Activated CD8-positive, alpha-beta T cell treated with anti-CD3 and anti-CD28 coated beads for 36 hours (primary cell): ENCODE measurements around the gene MRPS6. TPM values are rescaled to one million over a fixed set of nuclear protein-coding genes. Genes with fewer than 3 reads are reported as not detected.

Experiments
- ATAC-seq: fragments of 200-7000 bp; cut with Tn5 transposase; one replicate; pipeline ENCODE4 v1.10.0; 2021; ENCODE audit warnings: mild to moderate bottlenecking, moderate library complexity
- CTCF ChIA-PET: fragments of 350-600 bp; sonication (Branson Sonifier 250); formaldehyde crosslinking; loops from one replicate; lab custom pipeline; 2021; ENCODE audit warnings: antibody characterized with exemption; lab: Charles Lee
- POLR2A ChIA-PET: fragments of 350-600 bp; sonication (Branson Sonifier 250); formaldehyde crosslinking; loops from one replicate; lab custom pipeline; 2021; ENCODE audit warnings: antibody characterized with exemption; lab: Charles Lee
- DNase-seq: peaks from one replicate; pipeline ENCODE4 v3.0.0-alpha.2; 2020
- H3K27ac Mint-ChIP-seq: one replicate; pipeline ENCODE4 v1.8.0; 2021; ENCODE audit warnings: mild to moderate bottlenecking, mixed read lengths
- H3K27me3 Mint-ChIP-seq: one replicate; pipeline ENCODE4 v1.8.0; 2021; ENCODE audit warnings: mixed read lengths
- H3K36me3 Mint-ChIP-seq: one replicate; pipeline ENCODE4 v1.8.0; 2021; ENCODE audit warnings: low read depth, mixed read lengths
- H3K4me1 Mint-ChIP-seq: one replicate; pipeline ENCODE4 v1.8.0; 2021; ENCODE audit warnings: low read depth, mixed read lengths
- H3K4me3 Mint-ChIP-seq: one replicate; pipeline ENCODE4 v1.8.0; 2021; ENCODE audit warnings: mild to moderate bottlenecking, moderate library complexity, mixed read lengths
- H3K9me3 Mint-ChIP-seq: one replicate; pipeline ENCODE4 v1.8.0; 2021; ENCODE audit warnings: mixed read lengths
- CTCF ChIP-seq: fragments of 200-600 bp; IDR thresholded peaks from one replicate; pipeline ENCODE4 v1.8.0; 2022; ENCODE audit warnings: antibody characterized with exemption, mild to moderate bottlenecking
- intact Hi-C: fragments of 100-400 bp; cut with micrococcal nuclease; formaldehyde crosslinking; loops from one replicate; pipeline ENCODE4 v1.10.0; 2022
- total RNA-seq, 2 experiments: library from RNA; stranded (reverse); gene quantifications; one replicate each; pipeline ENCODE4 v1.2.3, GENCODE V29; 2021

The MRPS6 gene
- total RNA-seq, 2 experiments from 2014 or later = 93.9 to 95.2 TPM

DNA sequence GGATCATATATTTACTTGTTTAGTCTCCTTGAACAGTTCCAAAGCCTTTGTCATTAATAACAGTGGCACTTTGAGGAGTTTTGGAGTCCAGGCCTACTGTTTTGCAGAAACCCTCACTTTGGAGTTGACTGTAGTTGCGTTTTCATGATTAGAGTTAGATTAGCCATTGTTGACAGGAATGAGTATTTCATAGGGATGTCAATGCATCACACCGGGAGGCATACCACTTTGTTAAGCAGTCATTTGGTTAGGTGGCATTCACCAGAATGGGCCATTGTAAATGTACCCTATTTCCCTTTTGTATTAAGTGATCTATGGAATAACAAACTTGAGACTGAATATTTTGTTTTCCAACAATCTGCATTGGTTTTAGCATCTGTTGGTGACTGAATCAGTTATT is 11.8 kb downstream of the MRPS6 start:
- no peak for DNase-seq
- H3K36me3 Mint-ChIP-seq = peaks cover 51% of the 10 kb centered on the region
- H3K27ac Mint-ChIP-seq = peak overlapping the region; percentile 35
- no peaks in the 10 kb centered on the region for H3K9me3 Mint-ChIP-seq
- no peaks in the 10 kb centered on the region for H3K27me3 Mint-ChIP-seq
- H3K4me3 Mint-ChIP-seq = no peak overlapping the region
- no peak for ATAC-seq
- POLR2A ChIA-PET = interaction anchor here (3.0 kb wide), 1 partner anchor 10 kb away, joined by 13 read pairs; no protein-coding TSS in a partner anchor
- TF ChIP-seq CTCF = no peak
- H3K4me1 Mint-ChIP-seq = peaks cover 60% of the 10 kb centered on the region
- CTCF ChIA-PET = interaction anchor here (6.5 kb wide), 1 partner anchor 161 kb away, joined by 30 read pairs; no protein-coding TSS in a partner anchor
- intact Hi-C loops = no loop called here

DNA sequence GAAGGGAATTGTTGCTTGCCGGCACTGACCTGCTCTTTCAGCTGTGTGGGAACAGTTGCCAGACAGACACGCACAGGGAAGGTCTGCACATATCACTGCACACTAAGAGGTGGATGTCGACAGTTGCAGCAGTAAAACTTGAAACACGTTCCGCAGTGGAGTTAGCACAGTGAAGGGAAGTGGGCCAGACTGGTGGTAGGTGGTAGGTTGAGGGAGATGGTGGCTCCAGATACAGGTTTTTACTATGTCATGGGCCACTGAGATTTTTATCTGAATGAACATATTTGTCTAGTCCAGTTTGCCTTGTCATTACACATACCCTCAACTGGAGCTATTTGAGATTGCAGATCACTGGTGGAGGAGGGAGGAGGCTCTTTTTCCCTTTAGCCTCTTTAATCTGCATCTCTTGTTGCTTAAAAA is 13.5 kb downstream of the MRPS6 start:
- ATAC-seq (peak; percentile 57), DNase-seq (peak; percentile 20)
- Mint-ChIP-seq H3K36me3 (peaks cover 41% of the 10 kb centered on the region), H3K27ac (no peak overlapping the region), H3K9me3 (no peaks in the 10 kb centered on the region), H3K4me1 (peaks cover 58% of the 10 kb centered on the region), H3K4me3 (no peak overlapping the region), H3K27me3 (no peaks in the 10 kb centered on the region)
- TF ChIP-seq CTCF = no peak
- POLR2A ChIA-PET = interaction anchor here (0.6 to 3.0 kb wide), 4 partner anchors 9 to 179 kb away, joined by 3 to 13 read pairs (median 4); no protein-coding TSS in a partner anchor
- intact Hi-C loops = no loop called here
- CTCF ChIA-PET = interaction anchor here (0.7 to 6.5 kb wide), 5 partner anchors 8 to 261 kb away, joined by 3 to 30 read pairs (median 3); no protein-coding TSS in a partner anchor

DNA sequence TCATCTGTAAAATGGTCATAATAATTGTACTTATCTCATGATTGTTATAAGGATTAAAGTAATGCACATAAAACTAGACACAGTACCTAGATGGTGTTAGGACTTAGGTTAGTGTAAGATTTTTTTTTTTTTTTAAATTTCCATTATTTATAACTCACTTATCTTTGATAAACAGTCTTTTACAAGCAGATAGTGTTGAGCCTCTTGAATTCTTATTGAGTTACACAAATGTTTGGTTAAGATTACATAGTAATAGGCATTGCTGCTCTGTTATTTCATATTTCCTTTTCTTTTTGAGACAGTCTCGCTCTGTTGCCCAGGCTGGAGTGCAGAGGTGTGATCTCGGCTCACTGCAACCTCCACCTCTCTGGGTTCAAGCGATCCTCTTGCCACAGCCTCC is 15.4 kb downstream of the MRPS6 start:
- CTCF ChIA-PET = no interaction called here
- TF ChIP-seq CTCF = no peak
- POLR2A ChIA-PET = no interaction called here
- Mint-ChIP-seq H3K4me1 (peaks cover 56% of the 10 kb centered on the region), H3K4me3 (no peak overlapping the region), H3K9me3 (no peaks in the 10 kb centered on the region), H3K27ac (no peak overlapping the region), H3K27me3 (no peaks in the 10 kb centered on the region), H3K36me3 (peaks cover 32% of the 10 kb centered on the region)
- intact Hi-C loops = no loop called here
- DNase-seq = no peak
- no peak for ATAC-seq

- H3K36me3 Mint-ChIP-seq = peaks cover 44% of the 10 kb centered on the region
Measured at GRCh38 chr21:34091032-34091431, 17.7 kb downstream of the MRPS6 start.

More at GRCh38 chr21:34091032-34091431, 17.7 kb downstream of the MRPS6 start:
- no peak for TF ChIP-seq CTCF
- CTCF ChIA-PET = interaction anchor here (0.9 to 4.7 kb wide), 15 partner anchors 8 to 167 kb away, joined by 3 to 40 read pairs (median 4); no protein-coding TSS in a partner anchor
- POLR2A ChIA-PET = interaction anchor here (1.2 to 2.7 kb wide), 3 partner anchors 18 to 143 kb away, joined by 5 to 11 read pairs (median 5); partner anchors contain the start of genes MRPS6 and SLC5A3
- Mint-ChIP-seq H3K27ac (peak overlapping the region; percentile 22), H3K9me3 (no peaks in the 10 kb centered on the region), H3K4me3 (no peak overlapping the region), H3K27me3 (no peaks in the 10 kb centered on the region), H3K4me1 (peaks cover 56% of the 10 kb centered on the region)
- intact Hi-C loops = no loop called here
- DNase-seq = no peak
- no peak for ATAC-seq
